Uterus (tissue), 2 donors: ENCODE data around the gene TSGA10.
"Not testable (repeated sequence)": the region's sequence is repeated elsewhere in the genome, so short reads cannot be mapped to it uniquely, and the experiment has no call there.

ENCODE experiments used
- POLR2A ChIP-seq, 2 donors: fragments of 450-650 bp; IDR thresholded peaks; one replicate each; pipeline ENCODE4 v1.6.1; 2016; ENCODE audit warnings: antibody characterized with exemption in 2 of 2, mild to moderate bottlenecking in 1 of 2, moderate library complexity in 1 of 2
- TF ChIP-seq, protein P1 (sequence below), 4 experiments: fragments of 200-600 bp in 2 of 4; fragments of 450-650 bp in 2 of 4; sonication (generic) in 2 of 4; IDR thresholded peaks; one replicate each; pipeline ENCODE4 v1.5.1; 2016 to 2019; ENCODE audit warnings: antibody characterized with exemption in 4 of 4, mild to moderate bottlenecking in 2 of 4, moderate library complexity in 1 of 4

DNA sequence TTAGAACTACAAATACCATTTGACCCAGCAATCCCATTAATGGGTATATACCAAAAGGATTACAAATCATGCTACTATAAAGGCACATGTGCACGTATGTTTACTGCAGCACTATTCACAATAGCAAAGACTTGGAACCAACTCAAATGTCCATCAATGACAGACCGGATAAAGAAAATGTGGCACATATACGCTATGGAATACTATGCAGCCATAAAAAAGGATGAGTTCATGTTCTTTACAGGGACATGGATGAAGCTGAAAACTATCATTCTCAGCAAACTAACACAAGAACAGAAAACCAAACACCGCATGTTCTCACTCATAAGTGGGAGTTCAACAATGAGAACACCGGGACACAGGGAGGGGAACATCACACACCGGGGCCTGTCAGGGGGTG is 105.6 kb downstream of the TSGA10 start:
- not testable (repeated sequence) for TF ChIP-seq POLR2A (IDR thresholded peaks at IDR 0.05)
- TF ChIP-seq, protein P1, sequence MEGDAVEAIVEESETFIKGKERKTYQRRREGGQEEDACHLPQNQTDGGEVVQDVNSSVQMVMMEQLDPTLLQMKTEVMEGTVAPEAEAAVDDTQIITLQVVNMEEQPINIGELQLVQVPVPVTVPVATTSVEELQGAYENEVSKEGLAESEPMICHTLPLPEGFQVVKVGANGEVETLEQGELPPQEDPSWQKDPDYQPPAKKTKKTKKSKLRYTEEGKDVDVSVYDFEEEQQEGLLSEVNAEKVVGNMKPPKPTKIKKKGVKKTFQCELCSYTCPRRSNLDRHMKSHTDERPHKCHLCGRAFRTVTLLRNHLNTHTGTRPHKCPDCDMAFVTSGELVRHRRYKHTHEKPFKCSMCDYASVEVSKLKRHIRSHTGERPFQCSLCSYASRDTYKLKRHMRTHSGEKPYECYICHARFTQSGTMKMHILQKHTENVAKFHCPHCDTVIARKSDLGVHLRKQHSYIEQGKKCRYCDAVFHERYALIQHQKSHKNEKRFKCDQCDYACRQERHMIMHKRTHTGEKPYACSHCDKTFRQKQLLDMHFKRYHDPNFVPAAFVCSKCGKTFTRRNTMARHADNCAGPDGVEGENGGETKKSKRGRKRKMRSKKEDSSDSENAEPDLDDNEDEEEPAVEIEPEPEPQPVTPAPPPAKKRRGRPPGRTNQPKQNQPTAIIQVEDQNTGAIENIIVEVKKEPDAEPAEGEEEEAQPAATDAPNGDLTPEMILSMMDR (IDR thresholded peaks at IDR 0.05): not testable (repeated sequence)
